ENCODE results near the gene OSBPL5.

The OSBPL5 gene

DNA sequence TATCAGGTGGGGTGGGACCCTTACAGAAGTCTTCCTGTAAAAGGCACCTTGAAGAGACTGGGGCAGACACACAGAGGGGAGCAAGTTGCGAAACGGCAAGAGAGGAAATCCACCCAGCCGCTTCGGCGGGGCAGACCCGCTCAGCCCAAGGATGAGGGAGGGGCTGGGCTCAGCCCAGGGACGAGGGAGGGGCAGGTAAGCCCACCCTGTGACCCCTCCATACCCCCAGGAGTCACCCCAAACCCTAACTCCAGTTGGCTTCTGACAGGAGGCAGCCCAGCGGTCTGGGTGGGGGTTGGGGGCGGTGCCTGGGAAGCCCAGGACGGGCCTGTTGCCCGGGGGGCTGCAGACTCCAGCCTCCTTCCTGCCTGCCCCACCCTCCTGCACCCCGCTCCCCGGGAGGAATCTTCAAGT is 965 bp downstream of the OSBPL5 start:
- Histone ChIP-seq H3K9me3 (ENCODE audit: control insufficient read depth, insufficient read depth, low read length) (no peaks in the 10 kb centered on the region), H3K4me1 (ENCODE audit: control insufficient read depth, insufficient read depth, low read length) (peaks cover 5% of the 10 kb centered on the region), H3K27me3 (ENCODE audit: control insufficient read depth, insufficient read depth, low read length) (peaks cover 13% of the 10 kb centered on the region), H3K9ac (ENCODE audit: low read depth, low read length) (peak overlapping the region; percentile 37), H3K4me3 (ENCODE audit: low read depth, low read length) (peak overlapping the region; percentile 73), H3K36me3 (ENCODE audit: control insufficient read depth, insufficient read depth, low read length) (no peaks in the 10 kb centered on the region)

DNA sequence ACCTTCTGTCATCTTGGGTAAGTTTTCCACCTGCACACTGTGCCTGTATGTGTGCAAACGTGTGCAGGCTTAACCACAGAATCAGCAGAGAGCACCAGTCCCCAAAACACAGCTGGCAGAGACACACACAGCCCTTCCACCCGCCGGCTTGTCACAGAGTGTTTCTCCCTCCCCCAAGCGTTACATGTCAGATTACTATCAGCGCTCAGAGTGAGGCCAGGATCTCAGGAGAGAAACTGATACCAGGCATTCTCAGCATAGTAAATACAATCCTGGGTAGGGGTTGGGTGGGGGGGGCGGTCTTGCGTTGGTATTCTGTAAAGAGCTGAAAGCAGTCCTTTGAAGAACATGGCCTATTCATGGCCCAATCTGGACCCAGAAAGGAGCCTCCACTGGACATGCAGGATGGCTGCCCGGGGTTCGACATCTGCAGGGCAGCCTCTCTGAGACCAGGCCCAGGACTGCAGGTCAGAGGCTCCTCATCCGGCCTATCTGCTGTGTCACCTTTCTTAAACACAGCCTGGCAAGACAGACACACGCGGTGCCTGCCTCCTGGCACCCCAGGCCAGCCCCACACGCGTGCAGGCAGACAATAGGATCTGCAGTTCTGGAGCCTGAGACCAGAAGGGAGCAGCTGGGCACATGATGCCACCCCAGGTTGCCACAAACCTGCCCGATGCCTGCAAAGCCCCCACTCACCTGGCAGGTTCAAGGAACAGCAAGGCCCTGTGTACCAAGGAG is 1.7 kb downstream of the OSBPL5 start:
- Histone ChIP-seq H3K4me3 (ENCODE audit: low read depth, low read length) (peak overlapping the region; percentile 73), H3K36me3 (ENCODE audit: control insufficient read depth, insufficient read depth, low read length) (no peaks in the 10 kb centered on the region), H3K27me3 (ENCODE audit: control insufficient read depth, insufficient read depth, low read length) (peaks cover 12% of the 10 kb centered on the region), H3K9me3 (ENCODE audit: control insufficient read depth, insufficient read depth, low read length) (no peaks in the 10 kb centered on the region), H3K9ac (ENCODE audit: low read depth, low read length) (no peak overlapping the region), H3K4me1 (ENCODE audit: control insufficient read depth, insufficient read depth, low read length) (peaks cover 5% of the 10 kb centered on the region)

DNA sequence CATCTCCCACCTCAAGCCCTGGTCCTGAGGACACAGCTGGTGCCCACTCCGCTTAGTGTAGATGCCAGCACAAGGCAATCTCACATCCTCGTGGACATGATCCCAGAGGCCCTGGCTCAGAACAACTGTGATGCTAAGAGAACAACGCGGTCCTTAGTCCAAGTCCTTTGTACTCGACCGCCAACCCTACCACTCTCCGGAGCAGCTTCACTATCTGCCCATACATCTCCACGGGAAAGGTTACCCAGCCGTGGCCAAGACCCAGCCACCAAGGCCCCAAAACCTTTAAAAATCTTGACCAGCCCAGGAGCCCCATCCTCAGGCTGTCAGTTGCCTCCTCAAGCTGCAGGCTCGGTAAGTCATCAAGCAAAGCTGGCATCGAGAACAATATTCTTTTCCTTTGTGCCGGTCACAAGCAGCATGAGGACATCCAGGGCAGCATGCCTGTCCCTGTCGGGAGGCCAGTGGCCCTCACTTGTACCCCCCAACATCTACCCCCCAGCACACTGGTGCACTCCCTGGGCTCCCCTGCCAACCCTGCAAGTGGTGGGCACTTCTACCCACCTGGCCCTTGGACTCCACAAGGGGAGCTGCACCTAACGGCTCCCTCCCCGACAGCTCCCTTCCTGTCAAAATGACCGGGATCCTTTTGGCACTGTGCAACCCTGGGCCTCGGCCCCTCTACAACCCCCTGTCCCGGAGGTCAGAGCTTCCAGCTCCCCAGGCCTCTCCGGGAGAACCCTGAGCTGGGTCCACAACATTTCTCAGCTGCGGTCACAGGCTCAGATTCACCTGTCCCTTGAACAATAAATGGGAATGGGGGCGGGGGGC is 2.5 kb downstream of the OSBPL5 start:
- Histone ChIP-seq H3K4me3 (ENCODE audit: low read depth, low read length) (no peak overlapping the region), H3K9ac (ENCODE audit: low read depth, low read length) (no peak overlapping the region)

DNA sequence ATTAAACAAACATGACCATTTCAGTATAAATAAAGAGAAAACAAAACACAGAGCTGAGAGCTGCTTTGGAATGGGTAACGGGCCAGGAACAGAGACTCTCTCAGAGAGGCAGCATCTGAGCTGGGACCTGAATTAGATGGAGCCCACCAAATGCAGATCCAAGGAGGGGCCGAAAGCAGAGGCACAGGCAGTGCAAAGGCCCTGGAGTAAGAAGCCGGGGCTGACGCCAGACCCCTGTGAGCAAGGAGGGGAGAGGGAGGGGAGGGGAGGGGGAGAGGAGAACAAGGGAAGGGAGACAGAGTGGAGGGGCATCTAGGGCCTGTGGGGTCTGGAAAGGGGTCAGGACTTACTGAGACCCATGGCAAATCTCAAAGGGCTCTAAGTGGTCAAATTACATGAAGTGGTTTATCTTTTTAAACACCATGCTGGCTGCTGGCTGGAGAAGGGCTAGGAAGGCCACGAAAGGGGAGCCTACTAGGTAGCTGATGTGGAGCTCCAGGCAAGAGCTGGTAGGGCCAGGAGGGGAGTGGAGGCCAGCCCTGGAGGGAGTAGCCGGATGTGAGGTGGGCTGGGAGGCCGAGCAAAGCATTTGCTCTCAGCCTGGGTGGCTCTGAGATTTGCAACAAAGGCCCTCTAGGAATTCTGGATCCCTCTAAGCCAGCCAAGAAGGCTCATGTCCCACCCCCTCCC is 3.2 kb downstream of the OSBPL5 start:
- Histone ChIP-seq H3K27me3 (ENCODE audit: control insufficient read depth, insufficient read depth, low read length) (peaks cover 12% of the 10 kb centered on the region), H3K9me3 (ENCODE audit: control insufficient read depth, insufficient read depth, low read length) (no peaks in the 10 kb centered on the region), H3K4me1 (ENCODE audit: control insufficient read depth, insufficient read depth, low read length) (peaks cover 5% of the 10 kb centered on the region), H3K9ac (ENCODE audit: low read depth, low read length) (no peak overlapping the region), H3K4me3 (ENCODE audit: low read depth, low read length) (no peak overlapping the region), H3K36me3 (ENCODE audit: control insufficient read depth, insufficient read depth, low read length) (no peaks in the 10 kb centered on the region)

More for the DNA sequence above, 2.5 kb downstream of the OSBPL5 start:
- Histone ChIP-seq H3K4me1 (ENCODE audit: control insufficient read depth, insufficient read depth, low read length) (peaks cover 5% of the 10 kb centered on the region), H3K9me3 (ENCODE audit: control insufficient read depth, insufficient read depth, low read length) (no peaks in the 10 kb centered on the region), H3K27me3 (ENCODE audit: control insufficient read depth, insufficient read depth, low read length) (peaks cover 12% of the 10 kb centered on the region), H3K36me3 (ENCODE audit: control insufficient read depth, insufficient read depth, low read length) (no peaks in the 10 kb centered on the region)

DNA sequence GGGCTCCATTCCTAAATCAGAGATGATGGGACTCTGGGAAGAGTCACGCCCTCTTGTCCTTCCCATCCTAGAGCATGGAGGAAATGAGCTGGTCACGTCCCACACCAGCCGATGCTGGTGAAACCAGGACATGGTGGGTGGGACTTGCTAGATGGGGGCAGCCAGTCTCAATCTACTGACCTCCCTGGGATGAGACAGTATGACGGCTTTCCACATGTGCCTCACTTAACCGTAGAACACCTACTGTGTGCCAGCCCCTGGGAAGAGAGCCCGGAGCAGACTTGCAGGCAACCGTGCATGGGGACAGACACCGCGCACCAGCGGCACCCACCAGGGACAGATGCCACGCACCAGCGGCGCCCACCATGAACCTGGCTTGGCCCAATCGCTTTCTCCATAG is 3.8 kb downstream of the OSBPL5 start:
- H3K4me3 ChIP-seq (ENCODE audit: low read depth, low read length), result peak overlapping the region; percentile 82
- H3K36me3 ChIP-seq (ENCODE audit: control insufficient read depth, insufficient read depth, low read length), result no peaks in the 10 kb centered on the region
- no peaks in the 10 kb centered on the region for H3K9me3 ChIP-seq (ENCODE audit: control insufficient read depth, insufficient read depth, low read length)
- peaks cover 5% of the 10 kb centered on the region for H3K4me1 ChIP-seq (ENCODE audit: control insufficient read depth, insufficient read depth, low read length)
- peaks cover 12% of the 10 kb centered on the region for H3K27me3 ChIP-seq (ENCODE audit: control insufficient read depth, insufficient read depth, low read length)
- H3K9ac ChIP-seq (ENCODE audit: low read depth, low read length), result no peak overlapping the region

DNA sequence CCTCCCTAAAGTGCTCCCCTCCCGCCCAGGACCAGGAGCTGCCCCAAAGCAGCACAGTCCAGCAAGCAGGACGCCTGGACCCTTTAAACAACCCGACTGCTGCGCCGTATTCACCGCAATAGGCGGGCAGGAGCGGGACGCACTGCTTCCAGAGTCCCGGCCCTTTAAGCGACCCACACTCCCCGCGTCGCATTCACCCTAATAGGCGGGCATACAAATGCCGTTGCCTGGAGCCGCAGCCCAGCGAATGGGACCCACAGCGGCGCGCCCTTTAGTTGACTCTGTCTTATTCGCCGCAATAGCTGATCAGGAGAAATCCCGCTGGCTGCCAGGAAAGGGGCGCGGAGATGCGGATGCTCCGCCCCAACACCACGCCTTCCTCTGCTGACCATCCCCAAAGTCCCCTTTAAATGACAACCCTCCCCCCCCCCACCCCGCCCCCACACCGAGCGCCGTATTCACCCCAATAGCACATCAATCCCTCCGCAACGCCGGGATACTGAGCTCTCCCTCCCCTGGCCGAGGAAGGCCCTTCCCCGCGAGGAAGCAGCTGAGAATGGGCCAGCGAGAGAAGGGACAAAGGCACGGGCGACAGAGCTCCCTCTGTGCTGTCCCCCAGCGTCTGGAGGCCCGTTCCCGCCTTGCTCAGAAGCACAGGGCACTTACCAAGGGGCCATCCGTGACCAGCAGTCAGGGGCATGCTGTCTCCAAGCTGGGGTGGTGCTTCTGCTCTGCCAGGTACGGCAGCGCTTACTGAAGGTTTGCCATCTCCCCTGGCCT is 4.7 kb downstream of the OSBPL5 start:
- Histone ChIP-seq H3K36me3 (ENCODE audit: control insufficient read depth, insufficient read depth, low read length) (no peaks in the 10 kb centered on the region), H3K9me3 (ENCODE audit: control insufficient read depth, insufficient read depth, low read length) (no peaks in the 10 kb centered on the region), H3K4me1 (ENCODE audit: control insufficient read depth, insufficient read depth, low read length) (peaks cover 5% of the 10 kb centered on the region), H3K27me3 (ENCODE audit: control insufficient read depth, insufficient read depth, low read length) (peaks cover 6% of the 10 kb centered on the region), H3K4me3 (ENCODE audit: low read depth, low read length) (peak overlapping the region; percentile 82), H3K9ac (ENCODE audit: low read depth, low read length) (peak overlapping the region; percentile 79)

DNA sequence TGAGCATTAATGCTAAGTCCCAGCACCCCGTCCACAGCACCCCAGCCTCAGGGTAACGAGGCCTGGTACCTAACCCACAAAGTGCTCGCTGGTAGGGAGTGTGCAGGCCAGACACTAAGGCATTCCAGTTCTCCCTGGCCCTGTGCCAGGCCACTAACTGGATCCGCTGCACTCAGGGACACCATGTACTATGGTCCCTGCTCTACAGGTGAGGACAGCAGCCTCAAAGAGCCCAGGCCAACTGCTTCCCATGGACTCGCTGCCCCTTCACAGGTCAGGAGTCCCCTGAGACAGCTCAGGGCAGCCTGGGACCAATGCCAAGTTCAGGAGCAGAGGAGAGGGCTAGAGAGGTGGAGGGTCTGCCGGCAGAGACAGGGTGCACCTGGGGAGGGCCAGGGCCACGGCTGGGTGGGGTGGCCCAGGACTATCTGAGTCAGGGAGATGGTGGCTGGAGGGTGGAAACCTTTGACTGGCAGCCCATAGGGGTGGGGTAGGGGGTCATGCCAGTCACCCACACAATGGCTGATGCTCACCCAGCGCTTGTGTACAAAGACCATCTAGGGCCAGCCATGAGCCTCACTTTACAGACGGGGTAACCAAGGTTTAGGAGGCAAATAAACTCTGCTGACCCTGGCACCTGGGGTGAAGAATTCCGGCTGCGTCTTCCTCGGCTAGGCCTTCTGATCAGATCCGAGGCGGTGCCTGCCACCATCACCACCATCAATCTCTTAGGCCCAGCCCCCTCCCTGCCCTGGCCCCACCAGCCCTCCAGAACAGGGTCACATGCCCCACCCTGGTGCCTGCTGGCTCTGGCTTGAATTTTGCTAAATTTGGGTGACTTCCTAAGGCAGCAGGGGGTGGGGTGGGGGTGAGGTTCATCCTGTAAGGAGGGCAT is 5.6 kb downstream of the OSBPL5 start:
- Histone ChIP-seq H3K4me1 (ENCODE audit: control insufficient read depth, insufficient read depth, low read length) (peaks cover 5% of the 10 kb centered on the region), H3K9ac (ENCODE audit: low read depth, low read length) (no peak overlapping the region), H3K27me3 (ENCODE audit: control insufficient read depth, insufficient read depth, low read length) (peaks cover 6% of the 10 kb centered on the region), H3K4me3 (ENCODE audit: low read depth, low read length) (peak overlapping the region; percentile 53), H3K36me3 (ENCODE audit: control insufficient read depth, insufficient read depth, low read length) (no peaks in the 10 kb centered on the region), H3K9me3 (ENCODE audit: control insufficient read depth, insufficient read depth, low read length) (no peaks in the 10 kb centered on the region)

DNA sequence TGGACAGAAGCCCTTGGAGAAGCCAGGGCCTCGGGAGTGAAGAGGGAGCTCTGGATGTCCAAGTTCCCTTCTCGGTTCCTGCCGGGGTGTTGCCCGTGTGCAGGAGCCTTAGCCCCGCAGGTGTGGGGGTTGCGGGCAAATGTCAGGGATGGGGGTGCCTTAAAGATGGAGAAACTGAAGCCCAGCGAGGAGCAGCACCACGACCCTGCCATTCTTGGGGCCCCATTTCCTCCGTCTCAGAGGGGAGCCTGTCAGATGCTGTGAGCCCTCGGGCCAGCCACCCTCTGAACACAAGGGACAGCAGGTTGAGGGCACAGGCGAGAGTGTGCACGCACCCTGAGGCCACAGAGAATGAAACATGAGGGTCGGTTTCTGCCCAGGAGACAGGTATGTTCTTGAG is 6.3 kb downstream of the OSBPL5 start:
- Histone ChIP-seq H3K4me3 (ENCODE audit: low read depth, low read length) (no peak overlapping the region), H3K27me3 (ENCODE audit: control insufficient read depth, insufficient read depth, low read length) (peaks cover 2% of the 10 kb centered on the region), H3K36me3 (ENCODE audit: control insufficient read depth, insufficient read depth, low read length) (no peaks in the 10 kb centered on the region), H3K9me3 (ENCODE audit: control insufficient read depth, insufficient read depth, low read length) (no peaks in the 10 kb centered on the region), H3K4me1 (ENCODE audit: control insufficient read depth, insufficient read depth, low read length) (peaks cover 5% of the 10 kb centered on the region), H3K9ac (ENCODE audit: low read depth, low read length) (no peak overlapping the region)

DNA sequence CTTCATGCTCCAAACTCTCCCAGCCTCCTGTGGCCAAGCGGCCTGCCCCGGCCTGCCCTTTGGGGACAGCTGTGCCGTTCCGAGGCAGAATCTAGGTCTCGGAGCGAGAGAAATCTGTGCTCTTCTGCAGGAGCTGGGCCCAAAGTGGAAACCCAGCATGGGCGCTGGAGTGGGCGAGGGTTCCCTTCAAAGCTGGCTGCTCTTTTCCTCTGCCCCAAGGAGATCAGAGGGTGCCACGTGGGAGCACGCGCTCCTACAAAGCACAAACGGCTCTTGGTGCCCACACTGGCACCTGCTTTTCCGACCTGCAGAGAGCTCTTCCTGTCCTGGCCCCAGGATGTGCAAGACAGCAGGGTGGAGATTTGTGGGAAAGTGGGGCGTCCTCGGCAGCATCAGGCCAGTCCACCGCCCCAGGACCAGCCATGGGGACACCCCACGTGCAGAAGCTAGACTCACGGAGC is 6.9 kb downstream of the OSBPL5 start:
- H3K36me3 ChIP-seq (ENCODE audit: control insufficient read depth, insufficient read depth, low read length), result no peaks in the 10 kb centered on the region
- no peak overlapping the region for H3K9ac ChIP-seq (ENCODE audit: low read depth, low read length)
- no peaks in the 10 kb centered on the region for H3K27me3 ChIP-seq (ENCODE audit: control insufficient read depth, insufficient read depth, low read length)
- peaks cover 5% of the 10 kb centered on the region for H3K4me1 ChIP-seq (ENCODE audit: control insufficient read depth, insufficient read depth, low read length)
- H3K4me3 ChIP-seq (ENCODE audit: low read depth, low read length), result no peak overlapping the region
- no peaks in the 10 kb centered on the region for H3K9me3 ChIP-seq (ENCODE audit: control insufficient read depth, insufficient read depth, low read length)

DNA sequence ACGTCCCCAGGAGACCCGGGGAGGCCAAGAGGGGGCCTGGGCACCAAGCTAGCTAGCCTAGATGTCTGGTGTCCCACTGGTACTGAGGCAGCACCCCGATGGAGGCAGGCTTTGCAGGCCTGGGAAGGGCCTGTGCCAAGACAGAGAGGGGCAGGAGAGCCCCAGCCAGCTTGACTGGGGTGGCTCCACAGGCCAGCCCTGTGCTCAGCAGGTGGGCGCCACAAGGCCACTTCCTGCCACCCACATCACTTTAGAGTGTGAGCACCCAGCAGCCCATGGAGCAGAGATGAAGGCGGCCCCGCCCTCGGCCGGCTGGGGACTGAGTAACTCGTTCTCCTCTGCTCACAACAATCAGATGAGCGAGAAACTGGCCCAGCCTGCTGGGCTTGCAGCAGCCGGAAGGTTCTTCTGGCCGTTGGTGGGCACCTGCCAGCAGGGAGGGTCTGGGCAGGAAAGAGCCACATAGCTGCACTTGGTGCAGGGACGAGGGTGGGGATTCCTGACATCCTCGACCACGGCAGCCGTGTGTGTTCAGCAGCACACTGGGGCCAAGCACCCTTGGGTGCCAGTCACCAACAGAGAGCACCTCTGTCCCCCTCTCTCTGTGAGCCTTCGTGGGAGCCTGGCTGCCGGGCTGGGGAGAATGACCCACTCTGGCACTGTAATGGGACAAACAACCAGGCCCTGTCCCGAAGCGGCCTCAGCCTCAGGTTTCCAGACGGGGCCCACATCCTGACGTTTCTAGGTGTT is 7.6 kb downstream of the OSBPL5 start:
- Histone ChIP-seq H3K9me3 (ENCODE audit: control insufficient read depth, insufficient read depth, low read length) (no peaks in the 10 kb centered on the region), H3K36me3 (ENCODE audit: control insufficient read depth, insufficient read depth, low read length) (no peaks in the 10 kb centered on the region), H3K4me3 (ENCODE audit: low read depth, low read length) (no peak overlapping the region), H3K4me1 (ENCODE audit: control insufficient read depth, insufficient read depth, low read length) (peaks cover 5% of the 10 kb centered on the region), H3K27me3 (ENCODE audit: control insufficient read depth, insufficient read depth, low read length) (no peaks in the 10 kb centered on the region), H3K9ac (ENCODE audit: low read depth, low read length) (no peak overlapping the region)

All from iPS-15b (cell line).